Measurements from ENCODE around the gene HDLBP. TPM values are rescaled to one million over a fixed set of nuclear protein-coding genes. Genes with fewer than 3 reads are reported as not detected.

The HDLBP gene
- total and polyA plus RNA-seq, 8 donors, result 273 to 996 (median 749) TPM

GRCh38 chr2:241256168-241256545 is 59.3 kb downstream of the HDLBP start:
- TF ChIP-seq, protein P1, sequence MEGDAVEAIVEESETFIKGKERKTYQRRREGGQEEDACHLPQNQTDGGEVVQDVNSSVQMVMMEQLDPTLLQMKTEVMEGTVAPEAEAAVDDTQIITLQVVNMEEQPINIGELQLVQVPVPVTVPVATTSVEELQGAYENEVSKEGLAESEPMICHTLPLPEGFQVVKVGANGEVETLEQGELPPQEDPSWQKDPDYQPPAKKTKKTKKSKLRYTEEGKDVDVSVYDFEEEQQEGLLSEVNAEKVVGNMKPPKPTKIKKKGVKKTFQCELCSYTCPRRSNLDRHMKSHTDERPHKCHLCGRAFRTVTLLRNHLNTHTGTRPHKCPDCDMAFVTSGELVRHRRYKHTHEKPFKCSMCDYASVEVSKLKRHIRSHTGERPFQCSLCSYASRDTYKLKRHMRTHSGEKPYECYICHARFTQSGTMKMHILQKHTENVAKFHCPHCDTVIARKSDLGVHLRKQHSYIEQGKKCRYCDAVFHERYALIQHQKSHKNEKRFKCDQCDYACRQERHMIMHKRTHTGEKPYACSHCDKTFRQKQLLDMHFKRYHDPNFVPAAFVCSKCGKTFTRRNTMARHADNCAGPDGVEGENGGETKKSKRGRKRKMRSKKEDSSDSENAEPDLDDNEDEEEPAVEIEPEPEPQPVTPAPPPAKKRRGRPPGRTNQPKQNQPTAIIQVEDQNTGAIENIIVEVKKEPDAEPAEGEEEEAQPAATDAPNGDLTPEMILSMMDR (IDR thresholded peaks at IDR 0.05), result no peak
- H3K27ac ChIP-seq, result peak overlapping the region in 2 of 4 donors; percentile 46 to 58
- peaks cover 7 to 16% (median 11%) of the 10 kb centered on the region in 3 donors for H3K4me1 ChIP-seq
- H3K27me3 ChIP-seq, result no peaks in the 10 kb centered on the region
- 72 to 78% methylated on average over 11 of the region's 11 CpGs for WGBS, 2 donors
- intact Hi-C loops (cut with DNase I), result no loop called here
- DNase-seq (peak in 1 of 6 donors; percentile 27), ATAC-seq (no peak), FAIRE-seq (no peak)
- H3K4me3 ChIP-seq, result no peak overlapping the region
- no peaks in the 10 kb centered on the region for H3K9me3 ChIP-seq
- H3K36me3 ChIP-seq, result peaks cover 7 to 80% (median 59%) of the 10 kb centered on the region in 3 donors

- Histone ChIP-seq H3K36me3 (peaks cover 7 to 80% (median 60%) of the 10 kb centered on the region in 3 donors), H3K4me1 (peaks cover 7 to 16% (median 11%) of the 10 kb centered on the region in 3 donors), H3K4me3 (no peak overlapping the region), H3K27ac (peak overlapping the region in 3 of 4 donors; percentile 26 to 58 (median 46)), H3K27me3 (no peaks in the 10 kb centered on the region), H3K9me3 (no peaks in the 10 kb centered on the region)
- intact Hi-C loops (cut with DNase I), result no loop called here
- 42 to 51% methylated on average over 13 of the region's 13 CpGs for WGBS, 2 donors
- TF ChIP-seq, protein P1 (IDR thresholded peaks at IDR 0.05), result no peak
- FAIRE-seq, result no peak
- DNase-seq, result peak in 3 of 6 donors; percentile 43 to 56 (median 55)
- peak; percentile 38 to 76 (median 53) for ATAC-seq
Measured at GRCh38 chr2:241255542-241256167, 59.8 kb downstream of the HDLBP start.

DNA sequence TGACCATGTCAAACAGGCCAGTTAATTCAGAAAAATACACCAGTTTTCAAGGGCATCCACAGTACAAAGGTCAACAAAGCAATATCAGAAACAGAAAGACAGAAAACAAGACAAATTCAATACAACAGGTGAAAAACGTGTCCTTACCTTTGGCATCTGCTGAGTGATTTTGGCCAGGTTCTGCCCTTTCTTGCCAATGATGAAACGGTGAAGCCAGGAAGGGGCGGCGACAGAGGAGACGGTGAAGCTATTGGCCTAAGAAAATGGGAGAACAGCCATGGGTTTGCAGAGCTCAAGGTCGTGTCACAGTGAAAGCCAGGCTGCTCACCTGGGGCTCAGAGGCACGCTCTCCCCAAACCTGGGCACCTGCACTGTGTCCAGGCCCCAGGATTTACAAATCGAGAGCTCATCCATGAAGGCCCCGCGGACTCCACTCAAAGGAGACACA is 60.5 kb downstream of the HDLBP start:
- H3K4me3 ChIP-seq, result no peak overlapping the region
- DNase-seq (peak; percentile 64 to 86 (median 78)), FAIRE-seq (no peak), ATAC-seq (peak; percentile 79 to 88 (median 84))
- H3K27ac ChIP-seq, result peak overlapping the region in 3 of 4 donors; percentile 26 to 58 (median 46)
- H3K9me3 ChIP-seq, result no peaks in the 10 kb centered on the region
- 34 to 38% methylated on average over 10 of the region's 10 CpGs for WGBS, 2 donors
- TF ChIP-seq, protein P1 (IDR thresholded peaks at IDR 0.05), result no peak
- no peaks in the 10 kb centered on the region for H3K27me3 ChIP-seq
- H3K36me3 ChIP-seq, result peaks cover 4 to 81% (median 62%) of the 10 kb centered on the region in 3 donors
- intact Hi-C loops (cut with DNase I), result no loop called here
- peaks cover 7 to 16% (median 11%) of the 10 kb centered on the region in 3 donors for H3K4me1 ChIP-seq

- FAIRE-seq (no peak), DNase-seq (peak in 1 of 6 donors; percentile 46), ATAC-seq (no peak)
- intact Hi-C loops (cut with DNase I), result no loop called here
- TF ChIP-seq, protein P1 (IDR thresholded peaks at IDR 0.05), result no peak
- Histone ChIP-seq H3K4me3 (no peak overlapping the region), H3K36me3 (peaks cover 4 to 96% (median 81%) of the 10 kb centered on the region in 3 donors), H3K27me3 (no peaks in the 10 kb centered on the region), H3K27ac (peak overlapping the region in 1 of 4 donors; percentile 2), H3K9me3 (no peaks in the 10 kb centered on the region), H3K4me1 (peaks cover 7 to 16% (median 11%) of the 10 kb centered on the region in 3 donors)
- WGBS, 2 donors, result 92 to 97% methylated on average over 14 of the region's 14 CpGs
Measured at GRCh38 chr2:241252778-241253475, 62.5 kb downstream of the HDLBP start.

Measured in pancreas (tissue), 10 donors.